B cell (primary cell): ENCODE results near the gene COX5B. TPM values are rescaled to one million over a fixed set of nuclear protein-coding genes. Genes with fewer than 3 reads are reported as not detected.
"Not testable (repeated sequence)": the region's sequence is repeated elsewhere in the genome, so short reads cannot be mapped to it uniquely, and the experiment has no call there.

Experiments used
- ATAC-seq: fragments of 200-7000 bp; cut with Tn5 transposase; one replicate; pipeline ENCODE4 v1.10.0; 2021; ENCODE audit warnings: low read depth, mild to moderate bottlenecking, moderate number of reproducible peaks, moderate library complexity
- CTCF ChIA-PET: fragments of 350-600 bp; sonication (Branson Sonifier 250); formaldehyde crosslinking; loops from one replicate; lab custom pipeline; 2021; ENCODE audit warnings: antibody characterized with exemption, inconsistent platforms; lab: Charles Lee
- POLR2A ChIA-PET: fragments of 350-600 bp; sonication (Branson Sonifier 250); formaldehyde crosslinking; loops from one replicate; lab custom pipeline; 2021; ENCODE audit warnings: antibody characterized with exemption; lab: Charles Lee
- DNase-seq: peaks from one replicate; pipeline ENCODE4 v3.0.0; 2013
- H2AFZ ChIP-seq: 2 replicates; pipeline ENCODE4 v1.6.1; 2012; ENCODE audit warnings: mild to moderate bottlenecking, low read depth, low read length; ENCODE audit not compliant: insufficient read depth, poor library complexity, severe bottlenecking
- H3K27ac ChIP-seq, 2 donors: 1 replicate in 1 of 2; 2 replicates in 1 of 2; pipeline ENCODE4 v1.5.1; 2012 to 2013; ENCODE audit warnings: low read length in 2 of 2, mild to moderate bottlenecking in 2 of 2, moderate library complexity in 1 of 2
- H3K27me3 ChIP-seq, 4 experiments: fragments of 200-600 bp in 1 of 4; sonication (generic) in 1 of 4; replicated peaks in 1 of 4; 1 replicate in 2 of 4; 2 replicates in 2 of 4; pipeline versions ENCODE4 v1.6.1 to v1.7.0; 2013 to 2016; ENCODE audit warnings: low read length in 3 of 4, mild to moderate bottlenecking in 2 of 4, mixed read lengths in 1 of 4, moderate library complexity in 1 of 4; ENCODE audit not compliant: insufficient read depth in 4 of 4, control insufficient read depth in 3 of 4; ENCODE audit errors: control extremely low read depth in 1 of 4
- H3K36me3 ChIP-seq, 2 experiments: replicated peaks in 1 of 2; 1 replicate in 1 of 2; 2 replicates in 1 of 2; pipeline versions ENCODE4 v1.6.1 to v1.7.1; 2013; ENCODE audit warnings: low read length in 1 of 2; ENCODE audit not compliant: insufficient read depth in 2 of 2, control insufficient read depth in 1 of 2; ENCODE audit errors: control extremely low read depth in 1 of 2, extremely low read depth in 1 of 2
- H3K4me1 ChIP-seq, 2 donors: fragments of 200-600 bp in 1 of 2; sonication (generic) in 1 of 2; 1 replicate in 1 of 2; 2 replicates in 1 of 2; pipeline versions ENCODE4 v1.5.1 to v1.6.1; 2013 to 2017; ENCODE audit warnings: low read length in 2 of 2; ENCODE audit not compliant: control insufficient read depth in 2 of 2, insufficient read depth in 2 of 2
- H3K4me2 ChIP-seq: replicated peaks from 2 replicates; pipeline ENCODE3; 2012; ENCODE audit warnings: mild to moderate bottlenecking, low read depth, low read length; ENCODE audit not compliant: poor library complexity, severe bottlenecking
- H3K4me3 ChIP-seq, 5 experiments: fragments of 200-600 bp in 1 of 5; sonication (generic) in 1 of 5; 1 replicate in 3 of 5; 2 replicates in 2 of 5; pipeline versions ENCODE4 v1.5.1 to v1.7.0; 2011 to 2016; ENCODE audit warnings: low read length in 4 of 5, mild to moderate bottlenecking in 4 of 5, low read depth in 2 of 5, control low read depth in 1 of 5, moderate library complexity in 1 of 5; ENCODE audit not compliant: insufficient read depth in 1 of 5; ENCODE audit errors: control extremely low read depth in 1 of 5, extremely low read depth in 1 of 5
- H3K79me2 ChIP-seq: fragments of 200-600 bp; sonication (generic); one replicate; pipeline ENCODE4 v1.6.0; 2016; ENCODE audit warnings: low read length; ENCODE audit not compliant: control insufficient read depth, insufficient read depth
- H3K9ac ChIP-seq: fragments of 200-600 bp; sonication (generic); 2 replicates; pipeline ENCODE4 v1.6.1; 2017; ENCODE audit warnings: mild to moderate bottlenecking, low read length, moderate library complexity
- H3K9me3 ChIP-seq, 3 donors: one replicate each; pipeline versions ENCODE4 v1.6.1 to v1.7.1; 2013; ENCODE audit warnings: low read length in 2 of 3; ENCODE audit not compliant: control insufficient read depth in 2 of 3, insufficient read depth in 1 of 3; ENCODE audit errors: control extremely low read depth in 1 of 3
- H4K20me1 ChIP-seq: 2 replicates; pipeline ENCODE4 v1.6.0; 2012; ENCODE audit warnings: mild to moderate bottlenecking, low read length; ENCODE audit not compliant: insufficient read depth, control insufficient read depth, poor library complexity, severe bottlenecking
- H3K27ac Mint-ChIP-seq: one replicate; pipeline ENCODE4 v1.8.0; 2021; ENCODE audit warnings: mixed read lengths
- H3K27me3 Mint-ChIP-seq: one replicate; pipeline ENCODE4 v1.8.0; 2021; ENCODE audit warnings: mixed read lengths
- H3K4me1 Mint-ChIP-seq: one replicate; pipeline ENCODE4 v1.8.0; 2021; ENCODE audit warnings: mixed read lengths
- H3K4me3 Mint-ChIP-seq: one replicate; pipeline ENCODE4 v1.8.0; 2021; ENCODE audit warnings: mixed read lengths
- H3K9me3 Mint-ChIP-seq: one replicate; pipeline ENCODE4 v1.8.0; 2022; ENCODE audit warnings: mixed read lengths; ENCODE audit not compliant: insufficient read depth
- WGBS: methylation state at CpG from one replicate; pipeline ENCODE4 v1.1.5; 2013; ENCODE audit warnings: missing lambda C conversion rate; ENCODE audit not compliant: insufficient coverage; 5-methylcytosine and 5-hydroxymethylcytosine counted together
- intact Hi-C: fragments of 100-400 bp; cut with micrococcal nuclease; formaldehyde crosslinking; loops from one replicate; pipeline ENCODE4 v1.10.0; 2022
- polyA plus RNA-seq: library from polyadenylated mRNA; depleted of rRNA; stranded (reverse); fragments of >200 nt; gene quantifications from 2 replicates; pipeline ENCODE4 v1.2.3, GENCODE V29; 2012
- total RNA-seq, 2 donors: library from RNA; stranded (reverse); fragments of 120-200 nt in 1 of 2; gene quantifications; 1 replicate in 1 of 2; 2 replicates in 1 of 2; pipeline versions ENCODE4 v1.2.3 to v1.2.4, GENCODE V29; 2013 to 2022

The COX5B gene
- total and polyA plus RNA-seq, 2 donors (not counting 1 experiment from before 2014, with no cell fraction given): 111 to 164 TPM

- H3K4me1 ChIP-seq, H3K4me3 ChIP-seq, H3K4me1 Mint-ChIP-seq, H3K27ac Mint-ChIP-seq, H3K4me2 ChIP-seq, H3K9me3 Mint-ChIP-seq, H3K27ac ChIP-seq, DNase-seq, H3K79me2 ChIP-seq, H3K27me3 ChIP-seq, H3K9ac ChIP-seq, intact Hi-C loops, H4K20me1 ChIP-seq, CTCF ChIA-PET, H3K36me3 ChIP-seq, POLR2A ChIA-PET, ATAC-seq, H3K9me3 ChIP-seq, H3K4me3 Mint-ChIP-seq, H2AFZ ChIP-seq: not testable (repeated sequence)
- WGBS: no CpG with 5 or more reads among the region's 8 CpGs
- H3K27me3 Mint-ChIP-seq: peaks cover 11% of the 10 kb centered on the region
These were observed 40.8 kb upstream of the COX5B start for GRCh38 chr2:97605109-97605508.

- WGBS: no CpG with 5 or more reads among the region's 12 CpGs
- H3K4me3 Mint-ChIP-seq: not testable (repeated sequence)
These were observed 40.1 kb upstream of the COX5B start for GRCh38 chr2:97605524-97606339.

GRCh38 chr2:97608745-97609144, 37.1 kb upstream of the COX5B start:
- H3K36me3 ChIP-seq, H3K4me3 Mint-ChIP-seq, H3K9me3 Mint-ChIP-seq, DNase-seq, H3K27me3 ChIP-seq, H3K9ac ChIP-seq, H2AFZ ChIP-seq, H4K20me1 ChIP-seq, H3K4me1 Mint-ChIP-seq, intact Hi-C loops, CTCF ChIA-PET, H3K27ac Mint-ChIP-seq, H3K4me2 ChIP-seq, H3K4me1 ChIP-seq, POLR2A ChIA-PET, H3K27me3 Mint-ChIP-seq, ATAC-seq, H3K9me3 ChIP-seq, H3K79me2 ChIP-seq, H3K4me3 ChIP-seq, H3K27ac ChIP-seq: not testable (repeated sequence)
- no CpG with 5 or more reads among the region's 4 CpGs for WGBS

More at GRCh38 chr2:97605524-97606339, 40.1 kb upstream of the COX5B start:
- CTCF ChIA-PET, ATAC-seq, H4K20me1 ChIP-seq, H3K4me1 Mint-ChIP-seq, H2AFZ ChIP-seq, H3K27me3 Mint-ChIP-seq, H3K9me3 Mint-ChIP-seq, DNase-seq, H3K4me1 ChIP-seq, H3K79me2 ChIP-seq, H3K27ac Mint-ChIP-seq, H3K4me3 ChIP-seq, H3K36me3 ChIP-seq, intact Hi-C loops, H3K9ac ChIP-seq, H3K4me2 ChIP-seq, H3K27me3 ChIP-seq, POLR2A ChIA-PET, H3K9me3 ChIP-seq, H3K27ac ChIP-seq: not testable (repeated sequence)

GRCh38 chr2:97611895-97612294, 34.0 kb upstream of the COX5B start:
- intact Hi-C loops, H3K9me3 ChIP-seq, H3K27me3 ChIP-seq, H4K20me1 ChIP-seq, POLR2A ChIA-PET, ATAC-seq, H3K36me3 ChIP-seq, H3K4me1 Mint-ChIP-seq, H3K4me1 ChIP-seq, H2AFZ ChIP-seq, H3K79me2 ChIP-seq, DNase-seq, H3K27ac Mint-ChIP-seq, H3K27ac ChIP-seq, CTCF ChIA-PET, H3K9me3 Mint-ChIP-seq, H3K4me3 ChIP-seq, H3K27me3 Mint-ChIP-seq, H3K4me2 ChIP-seq, H3K4me3 Mint-ChIP-seq, H3K9ac ChIP-seq: not testable (repeated sequence)
- no CpG with 5 or more reads among the region's 7 CpGs for WGBS
